ENCODE data around the gene NCAM2. TPM values are rescaled to one million over a fixed set of nuclear protein-coding genes. Genes with fewer than 3 reads are reported as not detected.

NCAM2 gene
- total and polyA plus RNA-seq, 2 experiments from 2014 or later: 1.7 to 6.3 TPM

DNA sequence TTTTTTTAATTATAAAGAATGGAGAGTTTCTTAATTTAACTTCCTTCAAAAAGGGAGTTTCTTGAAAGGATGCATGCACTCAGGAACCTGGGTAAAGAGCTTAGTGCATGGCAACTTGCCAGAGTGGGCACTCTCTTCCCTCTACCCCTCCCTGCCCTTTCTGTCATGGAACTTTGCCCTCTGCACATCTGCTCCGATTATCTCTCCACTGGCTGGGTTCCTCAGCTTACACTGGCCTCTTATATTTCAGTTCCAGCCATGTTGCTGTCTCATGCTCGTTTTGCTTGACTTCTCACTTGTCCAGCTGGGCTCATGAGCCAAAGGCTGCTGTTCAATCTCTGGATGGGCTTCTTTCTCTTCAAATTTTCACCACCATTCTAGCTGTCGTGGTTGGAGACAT is 87.0 kb downstream of the NCAM2 start:
- TF ChIP-seq, protein P1, sequence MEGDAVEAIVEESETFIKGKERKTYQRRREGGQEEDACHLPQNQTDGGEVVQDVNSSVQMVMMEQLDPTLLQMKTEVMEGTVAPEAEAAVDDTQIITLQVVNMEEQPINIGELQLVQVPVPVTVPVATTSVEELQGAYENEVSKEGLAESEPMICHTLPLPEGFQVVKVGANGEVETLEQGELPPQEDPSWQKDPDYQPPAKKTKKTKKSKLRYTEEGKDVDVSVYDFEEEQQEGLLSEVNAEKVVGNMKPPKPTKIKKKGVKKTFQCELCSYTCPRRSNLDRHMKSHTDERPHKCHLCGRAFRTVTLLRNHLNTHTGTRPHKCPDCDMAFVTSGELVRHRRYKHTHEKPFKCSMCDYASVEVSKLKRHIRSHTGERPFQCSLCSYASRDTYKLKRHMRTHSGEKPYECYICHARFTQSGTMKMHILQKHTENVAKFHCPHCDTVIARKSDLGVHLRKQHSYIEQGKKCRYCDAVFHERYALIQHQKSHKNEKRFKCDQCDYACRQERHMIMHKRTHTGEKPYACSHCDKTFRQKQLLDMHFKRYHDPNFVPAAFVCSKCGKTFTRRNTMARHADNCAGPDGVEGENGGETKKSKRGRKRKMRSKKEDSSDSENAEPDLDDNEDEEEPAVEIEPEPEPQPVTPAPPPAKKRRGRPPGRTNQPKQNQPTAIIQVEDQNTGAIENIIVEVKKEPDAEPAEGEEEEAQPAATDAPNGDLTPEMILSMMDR (IDR thresholded peaks at IDR 0.05; ENCODE audit: poor library complexity): no peak
- TF ChIP-seq EZH2phosphoT487 (IDR thresholded peaks at IDR 0.05; ENCODE audit: low read depth, severe bottlenecking, unreplicated experiment) (no peak), EZH2 (IDR thresholded peaks at IDR 0.05; ENCODE audit: borderline replicate concordance) (no peak)
- H3K4me3 ChIP-seq: no peak overlapping the region
- no peak overlapping the region for H3K4me2 ChIP-seq
- no peaks in the 10 kb centered on the region for H3K9me2 ChIP-seq (replicated peaks; ENCODE audit: insufficient read depth)
- no peak overlapping the region for H3K27ac ChIP-seq
- H3K27me3 ChIP-seq: no peaks in the 10 kb centered on the region
- H3K36me3 ChIP-seq (replicated peaks; ENCODE audit: insufficient read depth, low read depth): no peaks in the 10 kb centered on the region
- DNase-seq (ENCODE audit: low spot score): no peak
- WGBS (ENCODE audit: low lambda C conversion rate, missing lambda C conversion rate): 82% methylated on average over 3 of the region's 3 CpGs
- H3K4me1 ChIP-seq (ENCODE audit: insufficient read depth): no peaks in the 10 kb centered on the region
- no peaks in the 10 kb centered on the region for H4K20me1 ChIP-seq (ENCODE audit: insufficient read depth, poor library complexity, severe bottlenecking)
- no peaks in the 10 kb centered on the region for H3K79me2 ChIP-seq
- no peak overlapping the region for H2AFZ ChIP-seq
- H3K9me3 ChIP-seq (ENCODE audit: low read depth): no peaks in the 10 kb centered on the region

GRCh38 chr21:21096956-21097355 is 98.7 kb downstream of the NCAM2 start:
- no peaks in the 10 kb centered on the region for H3K27me3 ChIP-seq
- no peak overlapping the region for H2AFZ ChIP-seq
- no peaks in the 10 kb centered on the region for H3K4me1 ChIP-seq (ENCODE audit: insufficient read depth)
- no peak overlapping the region for H3K27ac ChIP-seq
- 71% methylated on average over 5 of the region's 5 CpGs for WGBS (ENCODE audit: low lambda C conversion rate, missing lambda C conversion rate)
- H3K4me3 ChIP-seq: no peak overlapping the region
- no peaks in the 10 kb centered on the region for H3K36me3 ChIP-seq (replicated peaks; ENCODE audit: insufficient read depth, low read depth)
- TF ChIP-seq EZH2 (IDR thresholded peaks at IDR 0.05; ENCODE audit: borderline replicate concordance): no peak
- TF ChIP-seq, protein P1 (IDR thresholded peaks at IDR 0.05; ENCODE audit: poor library complexity): no peak
- no peak for TF ChIP-seq EZH2phosphoT487 (IDR thresholded peaks at IDR 0.05; ENCODE audit: low read depth, severe bottlenecking, unreplicated experiment)
- no peak overlapping the region for H3K4me2 ChIP-seq
- H4K20me1 ChIP-seq (ENCODE audit: insufficient read depth, poor library complexity, severe bottlenecking): no peaks in the 10 kb centered on the region
- H3K79me2 ChIP-seq: no peaks in the 10 kb centered on the region
- DNase-seq (ENCODE audit: low spot score): no peak
- H3K9me3 ChIP-seq (ENCODE audit: low read depth): no peaks in the 10 kb centered on the region
- no peaks in the 10 kb centered on the region for H3K9me2 ChIP-seq (replicated peaks; ENCODE audit: insufficient read depth)

DNA sequence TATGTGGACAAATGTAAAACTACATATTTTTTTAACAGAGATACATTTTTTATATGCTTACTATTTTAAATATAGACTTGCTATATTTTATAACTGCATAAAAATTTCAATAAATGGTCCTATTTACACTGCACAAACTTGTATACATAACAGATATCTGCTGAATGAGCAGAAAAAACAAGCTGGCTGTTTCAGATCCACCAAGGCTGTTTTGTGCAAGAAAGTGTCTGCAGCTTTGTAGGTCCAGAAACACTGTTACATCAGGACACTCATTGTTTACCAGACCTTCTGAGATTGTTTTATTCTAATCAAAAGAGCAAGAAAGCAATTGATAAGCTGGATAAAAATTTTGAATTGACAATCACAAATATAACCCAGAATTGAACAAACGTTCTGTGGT is 99.3 kb downstream of the NCAM2 start:
- H3K4me1 ChIP-seq (ENCODE audit: insufficient read depth): no peaks in the 10 kb centered on the region
- 56% methylated on average over 1 of the region's 1 CpG for WGBS (ENCODE audit: low lambda C conversion rate, missing lambda C conversion rate)
- TF ChIP-seq, protein P1 (IDR thresholded peaks at IDR 0.05; ENCODE audit: poor library complexity): no peak
- no peak for TF ChIP-seq EZH2 (IDR thresholded peaks at IDR 0.05; ENCODE audit: borderline replicate concordance)
- TF ChIP-seq EZH2phosphoT487 (IDR thresholded peaks at IDR 0.05; ENCODE audit: low read depth, severe bottlenecking, unreplicated experiment): no peak
- DNase-seq (ENCODE audit: low spot score): no peak
- H2AFZ ChIP-seq: no peak overlapping the region
- H3K9me3 ChIP-seq (ENCODE audit: low read depth): no peaks in the 10 kb centered on the region
- no peak overlapping the region for H3K4me2 ChIP-seq
- no peaks in the 10 kb centered on the region for H3K9me2 ChIP-seq (replicated peaks; ENCODE audit: insufficient read depth)
- no peaks in the 10 kb centered on the region for H3K27me3 ChIP-seq
- no peak overlapping the region for H3K4me3 ChIP-seq
- H3K27ac ChIP-seq: no peak overlapping the region
- no peaks in the 10 kb centered on the region for H4K20me1 ChIP-seq (ENCODE audit: insufficient read depth, poor library complexity, severe bottlenecking)
- no peaks in the 10 kb centered on the region for H3K36me3 ChIP-seq (replicated peaks; ENCODE audit: insufficient read depth, low read depth)
- no peaks in the 10 kb centered on the region for H3K79me2 ChIP-seq

- no peak overlapping the region for H2AFZ ChIP-seq
- H3K79me2 ChIP-seq: no peaks in the 10 kb centered on the region
- H3K36me3 ChIP-seq (replicated peaks; ENCODE audit: insufficient read depth, low read depth): no peaks in the 10 kb centered on the region
- H3K27me3 ChIP-seq: no peaks in the 10 kb centered on the region
- no peaks in the 10 kb centered on the region for H3K4me1 ChIP-seq (ENCODE audit: insufficient read depth)
- no peak overlapping the region for H3K27ac ChIP-seq
- H3K9me3 ChIP-seq (ENCODE audit: low read depth): no peaks in the 10 kb centered on the region
- no peaks in the 10 kb centered on the region for H3K9me2 ChIP-seq (replicated peaks; ENCODE audit: insufficient read depth)
- WGBS (ENCODE audit: low lambda C conversion rate, missing lambda C conversion rate): 50% methylated on average over 1 of the region's 1 CpG
- TF ChIP-seq EZH2phosphoT487 (IDR thresholded peaks at IDR 0.05; ENCODE audit: low read depth, severe bottlenecking, unreplicated experiment): no peak
- TF ChIP-seq, protein P1 (IDR thresholded peaks at IDR 0.05; ENCODE audit: poor library complexity): peak; percentile 50
- no peak overlapping the region for H3K4me2 ChIP-seq
- peak; percentile 43 for DNase-seq (ENCODE audit: low spot score)
- no peak overlapping the region for H3K4me3 ChIP-seq
- H4K20me1 ChIP-seq (ENCODE audit: insufficient read depth, poor library complexity, severe bottlenecking): no peaks in the 10 kb centered on the region
These were observed 103.7 kb downstream of the NCAM2 start for GRCh38 chr21:21101911-21102310.

All from hepatocyte (in vitro differentiated cells).